Naive thymus-derived CD8-positive, alpha-beta T cell (primary cell): ENCODE data around the gene MRPS9. TPM values are rescaled to one million over a fixed set of nuclear protein-coding genes. Genes with fewer than 3 reads are reported as not detected.

Experiments used
- ATAC-seq, 2 donors: fragments of 150-1000 bp; cut with Tn5 transposase in 1 of 2; sonication (Bioruptor Pico), chemical (Tn5 transposase) in 1 of 2; 1 replicate in 1 of 2; 2 replicates in 1 of 2; pipeline ENCODE4 v1.10.0; 2021; ENCODE audit warnings: mild to moderate bottlenecking in 2 of 2, moderate library complexity in 2 of 2
- POLR2A ChIA-PET: fragments of 350-600 bp; sonication (Branson Sonifier 250); formaldehyde crosslinking; loops from one replicate; lab custom pipeline; 2021; ENCODE audit warnings: antibody characterized with exemption; lab: Charles Lee
- DNase-seq, 10 donors: peaks; one replicate each; pipeline versions ENCODE4 v3.0.0 to v3.0.0-alpha.2; 2020 to 2022
- H3K27ac Mint-ChIP-seq, 10 donors: one replicate each; pipeline ENCODE4 v1.8.0; 2020 to 2022; ENCODE audit warnings: mild to moderate bottlenecking in 10 of 10, mixed read lengths in 10 of 10, moderate library complexity in 4 of 10, inconsistent platforms in 1 of 10
- H3K27me3 Mint-ChIP-seq, 5 donors: one replicate each; pipeline ENCODE4 v1.8.0; 2021 to 2022; ENCODE audit warnings: mixed read lengths in 5 of 5
- H3K36me3 Mint-ChIP-seq, 3 donors: one replicate each; pipeline ENCODE4 v1.8.0; 2020 to 2022; ENCODE audit warnings: mixed read lengths in 3 of 3, mild to moderate bottlenecking in 2 of 3, inconsistent platforms in 1 of 3
- H3K4me1 Mint-ChIP-seq, 4 donors: one replicate each; pipeline ENCODE4 v1.8.0; 2021 to 2022; ENCODE audit warnings: mixed read lengths in 4 of 4
- H3K4me3 Mint-ChIP-seq, 10 donors: one replicate each; pipeline ENCODE4 v1.8.0; 2020 to 2022; ENCODE audit warnings: mild to moderate bottlenecking in 10 of 10, mixed read lengths in 10 of 10, moderate library complexity in 6 of 10, inconsistent platforms in 1 of 10
- H3K9me3 Mint-ChIP-seq, 9 donors: one replicate each; pipeline ENCODE4 v1.8.0; 2020 to 2022; ENCODE audit warnings: mixed read lengths in 9 of 9, mild to moderate bottlenecking in 3 of 9, inconsistent platforms in 1 of 9, moderate library complexity in 1 of 9
- polyA plus RNA-seq, 3 donors: library from polyadenylated mRNA; unstranded; fragments of 300-500 nt; fragmentation: Illumina TruSeq; gene quantifications; one replicate each; pipeline ENCODE4 v1.2.3, GENCODE V29; 2021
- total RNA-seq, 8 experiments: library from RNA in 2 of 8; stranded (reverse) in 2 of 8; gene quantifications; one replicate each; pipeline ENCODE4 v1.2.3 and lab custom pipeline; 2021 to 2026

MRPS9 gene
- total and polyA plus RNA-seq, 5 experiments from 2014 or later: 17.0 to 32.6 (median 24.5) TPM

- H3K27me3 Mint-ChIP-seq: peaks cover 37 to 63% (median 56%) of the 10 kb centered on the region in 5 donors
- no peaks in the 10 kb centered on the region for H3K36me3 Mint-ChIP-seq
- no peak overlapping the region for H3K4me3 Mint-ChIP-seq
Measured at GRCh38 chr2:105149272-105149671, 111.4 kb downstream of the MRPS9 start.

More at GRCh38 chr2:105149272-105149671, 111.4 kb downstream of the MRPS9 start:
- no peak for DNase-seq
- H3K27ac Mint-ChIP-seq: no peak overlapping the region
- peaks cover 0 to 3% (median 0%) of the 10 kb centered on the region in 9 donors for H3K9me3 Mint-ChIP-seq
- POLR2A ChIA-PET: no interaction called here
- ATAC-seq: no peak
- peaks cover 4 to 8% (median 7%) of the 10 kb centered on the region in 4 donors for H3K4me1 Mint-ChIP-seq

Other genes with a start within 250 kb of the MRPS9 start
- not detected for gene POU3F3, start 184.0 kb upstream of the MRPS9 start, total RNA-seq
- not detected for gene POU3F3, start 184.0 kb upstream of the MRPS9 start, polyA plus RNA-seq
- gene GPR45, start 203.7 kb downstream of the MRPS9 start, total RNA-seq: not detected
- gene GPR45, start 203.7 kb downstream of the MRPS9 start, polyA plus RNA-seq: under 1 TPM in 1 of 3 donors, not detected in 2; 0.16 TPM